IMR-90 (cell line): ENCODE results near the gene XRCC4. TPM values are rescaled to one million over a fixed set of nuclear protein-coding genes. Genes with fewer than 3 reads are reported as not detected.
"Not testable (repeated sequence)": the region's sequence is repeated elsewhere in the genome, so short reads cannot be mapped to it uniquely, and the experiment has no call there.

Experiments
- ATAC-seq: fragments of 200-7000 bp; cut with Tn5 transposase; 2 replicates; pipeline ENCODE4 v1.9.1; 2020; ENCODE audit warnings: low read depth, mild to moderate bottlenecking, moderate library complexity
- BruUV-seq: library from RNA; stranded (reverse); fragments of 400-500 nt; replicated peaks from 2 replicates; lab custom pipeline; 2021; lab: Mats Ljungman, UMichigan
- CTCF ChIA-PET: fragments of 300-600 bp; formaldehyde crosslinking; extraction: SDS; loops from one replicate; lab custom pipeline; 2021; ENCODE audit warnings: antibody characterized with exemption; lab: Yijun Ruan, JAX
- POLR2A ChIA-PET: fragments of 300-600 bp; sonication (Branson Sonifier 250); formaldehyde crosslinking; loops from one replicate; lab custom pipeline; 2022; ENCODE audit warnings: antibody characterized with exemption; ENCODE audit not compliant: unreplicated experiment; lab: Charles Lee
- DNase-seq: peaks from one replicate; pipeline ENCODE4 v3.0.0; 2013
- H2AFZ ChIP-seq: replicated peaks from 2 replicates; pipeline ENCODE3; 2013; ENCODE audit warnings: low read length, mild to moderate bottlenecking; ENCODE audit not compliant: poor library complexity
- H2AK5ac ChIP-seq: 2 replicates; pipeline ENCODE4 v1.6.1; 2013; ENCODE audit warnings: low read depth, low read length, inconsistent platforms
- H2AK9ac ChIP-seq: replicated peaks from 2 replicates; pipeline ENCODE3; 2013; ENCODE audit warnings: mild to moderate bottlenecking, low read depth, low read length, moderate library complexity; ENCODE audit not compliant: poor library complexity
- H2BK120ac ChIP-seq: 2 replicates; pipeline ENCODE4 v1.6.1; 2013; ENCODE audit warnings: low read depth, low read length, inconsistent platforms
- H2BK15ac ChIP-seq: 3 replicates; pipeline ENCODE4 v1.6.1; 2013; ENCODE audit warnings: low read depth, low read length, inconsistent platforms
- H2BK20ac ChIP-seq: 2 replicates; pipeline ENCODE4 v1.6.1; 2013; ENCODE audit warnings: low read depth, mild to moderate bottlenecking, inconsistent platforms, low read length, moderate library complexity
- H2BK5ac ChIP-seq: 2 replicates; pipeline ENCODE4 v1.6.1; 2013; ENCODE audit warnings: mild to moderate bottlenecking, low read depth, low read length, inconsistent platforms; ENCODE audit not compliant: poor library complexity, severe bottlenecking
- H3K14ac ChIP-seq: replicated peaks from 2 replicates; pipeline ENCODE4 v1.6.1; 2013; ENCODE audit warnings: low read depth, low read length, inconsistent platforms
- H3K18ac ChIP-seq: 2 replicates; pipeline ENCODE4 v1.6.1; 2013; ENCODE audit warnings: low read depth, low read length, control low read depth
- H3K23ac ChIP-seq: 2 replicates; pipeline ENCODE4 v1.6.1; 2013; ENCODE audit warnings: low read depth, low read length, inconsistent platforms
- H3K27ac ChIP-seq: 2 replicates; pipeline ENCODE4 v1.5.1; 2013; ENCODE audit warnings: mild to moderate bottlenecking, control low read depth, low read length; ENCODE audit not compliant: insufficient read depth
- H3K27me3 ChIP-seq: 2 replicates; pipeline ENCODE4 v1.6.1; 2013; ENCODE audit warnings: low read length; ENCODE audit not compliant: control insufficient read depth, insufficient read depth
- H3K36me3 ChIP-seq: 2 replicates; pipeline ENCODE4 v1.6.1; 2013; ENCODE audit warnings: low read length, mixed read lengths; ENCODE audit not compliant: control insufficient read depth, insufficient read depth
- H3K4ac ChIP-seq: 2 replicates; pipeline ENCODE4 v1.6.1; 2013; ENCODE audit warnings: low read depth, low read length, inconsistent platforms
- H3K4me1 ChIP-seq: 2 replicates; pipeline ENCODE4 v1.6.1; 2013; ENCODE audit warnings: low read length, mixed read lengths; ENCODE audit not compliant: control insufficient read depth, insufficient read depth
- H3K4me2 ChIP-seq: 2 replicates; pipeline ENCODE4 v1.6.1; 2013; ENCODE audit warnings: low read depth, mild to moderate bottlenecking, control low read depth, low read length, moderate library complexity
- H3K4me3 ChIP-seq: 2 replicates; pipeline ENCODE4 v1.5.1; 2013; ENCODE audit warnings: low read depth, mild to moderate bottlenecking, control low read depth, low read length, moderate library complexity; ENCODE audit not compliant: insufficient read depth
- H3K56ac ChIP-seq: 2 replicates; pipeline ENCODE4 v1.6.1; 2013; ENCODE audit warnings: low read length, inconsistent platforms; ENCODE audit not compliant: insufficient read depth; ENCODE audit errors: extremely low read depth
- H3K79me1 ChIP-seq, 2 experiments: 2 replicates each; pipeline ENCODE4 v1.6.1; 2013; ENCODE audit warnings: low read length in 2 of 2, inconsistent platforms in 1 of 2, low read depth in 1 of 2
- H3K9ac ChIP-seq: 2 replicates; pipeline ENCODE4 v1.6.1; 2013; ENCODE audit warnings: low read depth, low read length, control low read depth
- H3K9me1 ChIP-seq: 2 replicates; pipeline ENCODE4 v1.6.1; 2013; ENCODE audit warnings: low read length, inconsistent platforms; ENCODE audit not compliant: insufficient read depth
- H3K9me3 ChIP-seq: 2 replicates; pipeline ENCODE4 v1.6.1; 2013; ENCODE audit warnings: low read length; ENCODE audit not compliant: control insufficient read depth, insufficient read depth
- H4K20me1 ChIP-seq: 2 replicates; pipeline ENCODE4 v1.6.1; 2013; ENCODE audit warnings: low read length, inconsistent platforms; ENCODE audit not compliant: insufficient read depth
- H4K5ac ChIP-seq: 2 replicates; pipeline ENCODE4 v1.6.1; 2013; ENCODE audit warnings: mild to moderate bottlenecking, low read depth, low read length, control low read depth
- H4K8ac ChIP-seq, 2 experiments: 2 replicates each; pipeline ENCODE4 v1.6.1; 2013; ENCODE audit warnings: low read depth in 2 of 2, low read length in 2 of 2, control low read depth in 1 of 2, inconsistent platforms in 1 of 2
- H4K91ac ChIP-seq: 2 replicates; pipeline ENCODE4 v1.6.1; 2013; ENCODE audit warnings: low read depth, low read length, inconsistent platforms; ENCODE audit not compliant: insufficient read depth
- WGBS, 2 experiments: methylation state at CpG; one replicate each; pipeline versions ENCODE4 v1.1.5 to v1.1.7; 2013; ENCODE audit warnings: missing lambda C conversion rate in 2 of 2; ENCODE audit not compliant: insufficient read length in 1 of 2; ENCODE audit errors: extremely low coverage in 2 of 2; 5-methylcytosine and 5-hydroxymethylcytosine counted together
- dilution Hi-C: fragments of 300-500 bp; cut with HindIII; formaldehyde crosslinking; loops from one replicate; pipeline ENCODE4 v1.14.3; 2018; ENCODE audit warnings: low sequenced_read_pairs; ENCODE audit not compliant: unreplicated experiment
- in situ Hi-C: fragments of 300-500 bp; cut with MboI; formaldehyde crosslinking; loops from 3 replicates; pipeline ENCODE4 v1.14.3; 2019; ENCODE audit warnings: low sequenced_read_pairs, inconsistent platforms, mixed read lengths
- intact Hi-C: fragments of 100-400 bp; cut with micrococcal nuclease; formaldehyde crosslinking; loops from 2 replicates; pipeline ENCODE4 v1.10.0; 2022
- polyA plus RNA-seq, 3 experiments: library from polyadenylated mRNA; depleted of rRNA; stranded (reverse); fragments of >200 nt; gene quantifications; 2 replicates each; pipeline ENCODE4 v1.2.3, GENCODE V29; 2012; ENCODE audit warnings: low replicate concordance in 1 of 3
- total RNA-seq: library from RNA; depleted of rRNA; stranded (reverse); fragments of >200 nt; gene quantifications from 2 replicates; pipeline ENCODE4 v1.2.3, GENCODE V29; 2012

Gene XRCC4
- total and polyA plus RNA-seq, 2 of the 4 experiments (the other 2 are of a cell fraction) = 3.5 to 4.7 TPM

DNA sequence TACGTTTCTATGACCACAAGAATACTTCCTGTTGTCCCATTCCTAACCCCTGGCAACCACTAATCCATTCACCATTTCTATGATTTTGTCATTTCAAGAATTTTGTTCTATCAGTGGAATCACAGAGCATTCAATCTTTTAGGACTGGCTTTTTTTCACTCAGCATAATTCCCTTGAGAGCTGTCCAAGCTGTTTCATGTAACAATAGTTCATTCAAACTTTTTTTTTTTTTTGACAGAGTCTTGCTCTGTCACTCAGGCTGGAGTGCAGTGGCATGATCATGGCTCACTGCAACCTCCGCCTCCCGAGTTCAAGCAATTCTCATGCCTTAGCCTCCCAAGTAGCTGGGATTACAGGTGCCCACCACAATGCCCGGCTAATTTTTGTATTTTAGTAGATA, 75.6 kb downstream of the XRCC4 start:
- H3K4ac ChIP-seq, DNase-seq, H3K4me1 ChIP-seq, H3K9me3 ChIP-seq, H3K56ac ChIP-seq, H4K5ac ChIP-seq, H3K27me3 ChIP-seq, H3K4me3 ChIP-seq, H3K27ac ChIP-seq, H4K20me1 ChIP-seq, H2AFZ ChIP-seq, H2BK5ac ChIP-seq, in situ Hi-C loops, POLR2A ChIA-PET, H3K4me2 ChIP-seq, H4K8ac ChIP-seq, H3K9me1 ChIP-seq, H3K36me3 ChIP-seq, H3K23ac ChIP-seq, H3K79me1 ChIP-seq, H3K9ac ChIP-seq, H2BK20ac ChIP-seq, BruUV-seq, H2BK15ac ChIP-seq, H2AK5ac ChIP-seq, H3K18ac ChIP-seq, H2AK9ac ChIP-seq, H3K14ac ChIP-seq, ATAC-seq, dilution Hi-C loops, H2BK120ac ChIP-seq, H4K91ac ChIP-seq, intact Hi-C loops: not testable (repeated sequence)
- WGBS, 2 experiments = no CpG with 5 or more reads among the region's 4 CpGs
- CTCF ChIA-PET = interaction anchor here (0.6 kb wide), 1 partner anchor 284 kb away, joined by 3 read pairs; no protein-coding TSS in a partner anchor
